Activated CD4-positive, alpha-beta T cell treated with anti-CD3 and anti-CD28 coated beads for 36 hours (primary cell): ENCODE data around the gene SLC9A9. TPM values are rescaled to one million over a fixed set of nuclear protein-coding genes. Genes with fewer than 3 reads are reported as not detected.
A peak's percentile ranks its signal among the peaks of the same experiment; 100 is the strongest.

ENCODE experiments used
- ATAC-seq: fragments of 200-7000 bp; cut with Tn5 transposase; one replicate; pipeline ENCODE4 v1.10.0; 2021; ENCODE audit warnings: mild to moderate bottlenecking, moderate library complexity
- CTCF ChIA-PET: fragments of 350-600 bp; sonication (Branson Sonifier 250); formaldehyde crosslinking; loops from one replicate; lab custom pipeline; 2021; ENCODE audit warnings: antibody characterized with exemption; lab: Charles Lee
- POLR2A ChIA-PET: fragments of 350-600 bp; sonication (Branson Sonifier 250); formaldehyde crosslinking; loops from one replicate; lab custom pipeline; 2021; ENCODE audit warnings: antibody characterized with exemption, inconsistent platforms; lab: Charles Lee
- DNase-seq: peaks from one replicate; pipeline ENCODE4 v3.0.0-alpha.2; 2020
- H3K27ac Mint-ChIP-seq: one replicate; pipeline ENCODE4 v1.8.0; 2021; ENCODE audit warnings: mixed read lengths
- H3K27me3 Mint-ChIP-seq: one replicate; pipeline ENCODE4 v1.8.0; 2021; ENCODE audit warnings: mixed read lengths
- H3K36me3 Mint-ChIP-seq: one replicate; pipeline ENCODE4 v1.8.0; 2021; ENCODE audit warnings: low read depth, mixed read lengths
- H3K4me1 Mint-ChIP-seq: one replicate; pipeline ENCODE4 v1.8.0; 2021; ENCODE audit warnings: mixed read lengths
- H3K4me3 Mint-ChIP-seq: one replicate; pipeline ENCODE4 v1.8.0; 2021; ENCODE audit warnings: mild to moderate bottlenecking, moderate library complexity, mixed read lengths
- H3K9me3 Mint-ChIP-seq: one replicate; pipeline ENCODE4 v1.8.0; 2021; ENCODE audit warnings: low read depth, mixed read lengths
- intact Hi-C, 2 experiments: fragments of 100-400 bp; cut with DNase I in 1 of 2; cut with micrococcal nuclease in 1 of 2; formaldehyde crosslinking; loops; one replicate each; pipeline versions ENCODE4 v1.14.2 to v1.15.1; 2022 to 2024; cut with DNase I, micrococcal nuclease
- total RNA-seq, 2 experiments: library from RNA; stranded (reverse); gene quantifications; one replicate each; pipeline ENCODE4 v1.2.3, GENCODE V29; 2021

SLC9A9 gene
- total RNA-seq, 2 experiments from 2014 or later, result 1.4 to 1.6 TPM

DNA sequence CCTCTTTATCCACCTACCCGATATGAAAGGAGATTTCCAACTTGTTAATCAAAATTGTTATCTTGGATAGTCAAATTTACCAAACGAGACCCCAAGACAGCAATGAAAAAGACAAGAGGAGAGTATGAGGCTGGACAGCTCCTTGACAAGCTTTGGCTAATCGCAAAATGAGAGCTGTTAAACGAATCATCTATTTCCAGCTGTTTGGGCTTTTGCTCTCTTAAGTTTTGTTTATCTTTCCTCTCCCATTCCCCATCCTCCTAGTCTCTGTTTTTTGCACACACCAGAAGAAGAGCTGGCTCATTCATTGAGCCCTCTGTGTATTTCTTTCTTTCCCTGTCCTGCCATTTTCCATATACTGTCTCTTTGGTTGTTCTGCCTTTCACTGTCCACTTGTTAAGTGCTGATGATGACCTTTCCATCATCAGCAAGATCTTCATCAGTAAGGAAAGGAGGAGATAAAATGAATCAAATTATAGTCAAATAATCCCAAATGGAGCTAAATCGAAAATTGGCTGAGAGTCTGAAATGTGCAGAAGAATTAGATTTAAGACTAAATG, 161.6 kb downstream of the SLC9A9 start:
- POLR2A ChIA-PET, result no interaction called here
- DNase-seq (no peak), ATAC-seq (no peak)
- Mint-ChIP-seq H3K27ac (no peak overlapping the region), H3K4me1 (peaks cover 2% of the 10 kb centered on the region), H3K9me3 (no peaks in the 10 kb centered on the region), H3K4me3 (no peak overlapping the region), H3K36me3 (no peaks in the 10 kb centered on the region), H3K27me3 (no peaks in the 10 kb centered on the region)
- CTCF ChIA-PET, result interaction anchor here (0.6 to 3.0 kb wide), 4 partner anchors 13 to 867 kb away, joined by 3 to 26 read pairs (median 4); no protein-coding TSS in a partner anchor
- intact Hi-C loops, result no loop called here

DNA sequence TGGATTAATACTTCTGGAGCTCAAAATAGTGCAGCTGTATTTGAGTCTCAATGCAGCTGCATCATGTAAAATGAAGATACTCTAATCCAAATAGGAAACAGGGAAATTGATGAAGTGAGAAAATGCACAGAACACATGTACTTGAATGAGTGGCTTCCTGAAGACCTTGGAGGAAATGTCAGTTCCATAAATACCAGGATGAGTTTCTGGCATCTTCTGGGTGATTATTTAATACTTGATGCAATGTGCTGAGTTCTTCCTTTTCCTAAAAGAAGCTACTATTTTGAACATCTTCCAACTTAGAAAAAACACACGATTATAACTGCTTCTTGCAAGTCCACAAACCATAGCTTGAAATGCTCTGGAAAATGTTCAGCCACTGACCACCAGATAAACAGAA, 162.8 kb downstream of the SLC9A9 start:
- ChIA-PET POLR2A (no interaction called here), CTCF (interaction anchor here (0.6 to 3.0 kb wide), 2 partner anchors 11 to 90 kb away, joined by 3 to 26 read pairs; no protein-coding TSS in a partner anchor)
- H3K4me3 Mint-ChIP-seq, result no peak overlapping the region
- no peak for DNase-seq
- intact Hi-C loops, result no loop called here
- H3K4me1 Mint-ChIP-seq, result peaks cover 3% of the 10 kb centered on the region
- H3K27me3 Mint-ChIP-seq, result no peaks in the 10 kb centered on the region
- H3K27ac Mint-ChIP-seq, result no peak overlapping the region
- no peaks in the 10 kb centered on the region for H3K36me3 Mint-ChIP-seq
- H3K9me3 Mint-ChIP-seq, result no peaks in the 10 kb centered on the region
- no peak for ATAC-seq

DNA sequence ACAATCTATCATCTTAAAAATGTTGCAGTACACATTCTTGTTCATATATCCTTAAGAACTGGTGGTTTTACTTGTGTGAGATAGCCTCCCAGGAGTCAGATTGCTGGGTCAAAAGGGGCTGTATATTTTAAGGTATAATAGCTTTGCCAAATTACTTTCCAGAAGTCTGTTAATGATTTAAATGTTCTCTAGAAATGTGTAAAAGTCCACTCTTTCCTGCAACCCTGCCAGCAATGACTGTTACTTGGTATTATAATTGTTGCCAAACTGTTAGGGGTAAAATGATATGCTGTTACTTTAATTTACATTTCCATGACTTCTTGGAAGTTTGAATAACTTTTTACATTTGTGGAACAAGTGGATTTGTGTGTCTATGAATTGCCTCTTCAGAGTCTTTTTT, 170.8 kb downstream of the SLC9A9 start:
- H3K4me1 Mint-ChIP-seq, result peaks cover 10% of the 10 kb centered on the region
- no peak overlapping the region for H3K27ac Mint-ChIP-seq
- intact Hi-C loops, result loop anchor here in 1 of 2 experiments (10.0 kb wide), 1 partner anchor 243 kb away; no protein-coding TSS in a partner anchor
- ChIA-PET CTCF (interaction anchor here (0.7 kb wide), 1 partner anchor 430 kb away, joined by 3 read pairs; no protein-coding TSS in a partner anchor), POLR2A (no interaction called here)
- H3K36me3 Mint-ChIP-seq, result no peaks in the 10 kb centered on the region
- no peak for DNase-seq
- no peaks in the 10 kb centered on the region for H3K27me3 Mint-ChIP-seq
- ATAC-seq, result no peak
- H3K9me3 Mint-ChIP-seq, result no peaks in the 10 kb centered on the region
- H3K4me3 Mint-ChIP-seq, result no peak overlapping the region

DNA sequence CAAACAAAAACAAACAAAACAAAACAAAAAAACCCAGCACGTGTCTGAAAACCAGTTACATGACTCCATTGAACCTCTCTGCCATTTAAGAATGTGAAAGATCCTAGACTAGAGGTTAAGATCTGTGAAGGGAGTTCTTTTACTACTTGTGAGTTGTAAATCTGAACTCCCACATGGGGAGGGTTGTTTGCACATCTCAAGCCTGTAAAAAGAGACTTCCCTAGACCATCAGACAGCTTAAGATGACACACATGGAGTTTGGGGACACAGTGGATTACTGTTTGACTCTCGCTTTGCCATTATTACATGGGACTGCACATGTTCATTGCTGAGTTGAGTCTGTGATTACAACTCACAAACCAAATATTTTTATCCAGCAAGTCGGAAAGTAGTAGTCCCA, 171.5 kb downstream of the SLC9A9 start:
- POLR2A ChIA-PET, result no interaction called here
- peaks cover 9% of the 10 kb centered on the region for H3K4me1 Mint-ChIP-seq
- no peaks in the 10 kb centered on the region for H3K36me3 Mint-ChIP-seq
- ATAC-seq (no peak), DNase-seq (no peak)
- intact Hi-C loops, result loop anchor here in 1 of 2 experiments (10.0 kb wide), 1 partner anchor 242 kb away; no protein-coding TSS in a partner anchor
- CTCF ChIA-PET, result no interaction called here
- no peaks in the 10 kb centered on the region for H3K9me3 Mint-ChIP-seq
- no peak overlapping the region for H3K27ac Mint-ChIP-seq
- no peaks in the 10 kb centered on the region for H3K27me3 Mint-ChIP-seq
- H3K4me3 Mint-ChIP-seq, result no peak overlapping the region

DNA sequence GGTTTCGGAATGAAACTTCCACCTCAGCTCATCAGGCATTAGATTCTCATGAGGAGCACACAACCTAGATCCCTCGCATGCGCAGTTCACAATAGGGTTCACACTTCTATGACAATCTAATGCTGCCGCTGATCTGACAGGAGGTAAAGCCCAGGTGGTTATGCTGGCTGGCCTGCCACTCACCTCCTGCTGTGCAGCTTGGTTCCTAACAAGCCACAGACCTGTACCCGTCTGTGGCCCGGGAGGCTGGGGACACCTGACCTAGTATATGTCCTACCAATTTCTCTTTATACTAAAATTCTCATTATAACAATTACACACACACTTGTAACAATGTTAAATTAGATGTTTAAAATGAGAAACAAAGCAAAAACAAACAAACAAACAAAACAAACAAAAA, 172.2 kb downstream of the SLC9A9 start:
- no peaks in the 10 kb centered on the region for H3K27me3 Mint-ChIP-seq
- H3K9me3 Mint-ChIP-seq, result no peaks in the 10 kb centered on the region
- ChIA-PET CTCF (interaction anchor here (1.0 to 3.5 kb wide), 3 partner anchors 10 to 314 kb away, joined by 3 to 26 read pairs (median 4); no protein-coding TSS in a partner anchor), POLR2A (no interaction called here)
- DNase-seq, result no peak
- no peak overlapping the region for H3K4me3 Mint-ChIP-seq
- no peak overlapping the region for H3K27ac Mint-ChIP-seq
- no peak for ATAC-seq
- intact Hi-C loops, result loop anchor here in 1 of 2 experiments (10.0 kb wide), 1 partner anchor 241 kb away; no protein-coding TSS in a partner anchor
- H3K36me3 Mint-ChIP-seq, result no peaks in the 10 kb centered on the region
- peaks cover 7% of the 10 kb centered on the region for H3K4me1 Mint-ChIP-seq

DNA sequence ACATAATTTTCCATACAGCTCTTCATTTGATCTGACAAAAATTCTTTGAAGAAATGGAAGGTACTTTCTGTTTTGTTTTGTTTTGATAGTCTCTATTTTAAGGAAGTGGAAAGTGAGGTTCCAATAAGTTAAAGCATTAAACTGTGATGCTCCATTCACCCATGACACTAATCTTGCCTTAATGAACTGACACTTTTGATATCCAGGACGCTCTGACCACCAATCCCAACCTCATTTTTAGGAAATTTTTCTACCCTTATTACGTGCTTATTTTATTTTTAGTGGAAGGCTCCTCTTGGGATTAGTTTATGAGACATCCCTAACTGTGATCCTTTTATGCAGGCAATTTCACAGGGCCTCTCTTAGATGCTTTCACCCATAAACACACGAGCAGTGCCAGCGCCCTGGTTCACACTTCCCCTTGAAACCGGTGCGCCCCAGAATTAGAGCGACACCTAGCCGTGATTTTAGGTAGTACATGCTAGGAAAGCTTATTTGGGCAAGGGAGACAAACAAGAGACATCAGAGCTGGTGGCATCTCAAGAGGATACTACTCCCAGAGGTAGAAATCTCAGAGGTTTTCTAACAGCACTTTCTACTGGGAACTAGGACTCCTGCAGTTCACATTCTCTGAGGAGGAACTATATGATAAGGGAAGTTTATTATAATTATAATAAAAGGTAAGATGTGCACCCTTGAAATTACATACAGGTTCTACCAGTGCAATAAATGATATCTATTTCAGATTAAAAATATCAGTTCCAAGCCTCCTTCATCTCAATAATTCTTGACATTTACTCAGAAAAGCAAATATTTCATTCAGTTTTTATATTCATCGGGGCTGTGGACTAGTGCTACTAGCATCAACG, 173.9 kb downstream of the SLC9A9 start:
- intact Hi-C loops, result loop anchor here (1.0 to 10.0 kb wide), 5 partner anchors 240 to 612 kb away; no protein-coding TSS in a partner anchor
- Mint-ChIP-seq H3K36me3 (no peaks in the 10 kb centered on the region), H3K9me3 (no peaks in the 10 kb centered on the region), H3K4me3 (no peak overlapping the region), H3K27ac (peak overlapping the region; percentile 52), H3K4me1 (peaks cover 8% of the 10 kb centered on the region), H3K27me3 (no peaks in the 10 kb centered on the region)
- CTCF ChIA-PET, result interaction anchor here (0.6 to 3.5 kb wide), 50 partner anchors 8 to 674 kb away, joined by 3 to 26 read pairs (median 4); no protein-coding TSS in a partner anchor
- peak; percentile 96 for ATAC-seq
- DNase-seq, result peak; percentile 85
- POLR2A ChIA-PET, result interaction anchor here (0.9 kb wide), 1 partner anchor 22 kb away, joined by 5 read pairs; no protein-coding TSS in a partner anchor

DNA sequence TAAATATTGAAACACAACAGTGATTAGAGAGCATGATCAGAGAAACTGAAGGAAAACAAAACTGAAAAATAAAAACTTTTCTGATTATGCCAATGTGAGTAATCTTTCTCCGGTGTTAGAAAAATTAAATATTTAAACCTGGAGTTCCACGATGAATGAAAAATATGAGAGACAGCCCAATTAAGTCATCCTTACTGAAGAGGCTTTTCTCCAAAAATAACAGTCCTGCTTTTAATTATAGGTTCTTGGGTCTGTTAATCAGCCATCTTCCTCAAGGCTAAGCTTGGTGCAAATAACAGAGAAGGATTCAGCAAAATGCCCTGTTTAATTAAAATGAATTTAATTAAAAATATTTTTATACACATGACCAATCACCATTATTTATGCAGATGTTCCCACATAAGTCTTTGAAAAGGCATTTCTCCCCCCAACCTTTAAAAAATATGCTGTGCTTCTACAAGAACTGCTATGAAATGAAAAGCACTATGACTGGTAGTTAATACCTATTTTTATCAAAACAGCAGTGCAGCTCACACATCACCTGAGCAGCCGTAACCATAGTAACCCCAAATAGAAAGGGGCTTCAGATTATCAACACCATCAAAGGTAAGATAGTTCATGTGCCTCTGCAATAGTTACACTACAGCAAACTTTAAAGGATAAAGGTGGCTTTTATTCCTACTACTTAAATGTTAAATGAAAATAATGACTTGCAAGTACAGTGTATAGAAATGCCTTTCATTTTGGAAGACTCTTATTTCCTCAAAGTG, 175.7 kb downstream of the SLC9A9 start:
- H3K4me1 Mint-ChIP-seq, result peaks cover 14% of the 10 kb centered on the region
- POLR2A ChIA-PET, result no interaction called here

DNA sequence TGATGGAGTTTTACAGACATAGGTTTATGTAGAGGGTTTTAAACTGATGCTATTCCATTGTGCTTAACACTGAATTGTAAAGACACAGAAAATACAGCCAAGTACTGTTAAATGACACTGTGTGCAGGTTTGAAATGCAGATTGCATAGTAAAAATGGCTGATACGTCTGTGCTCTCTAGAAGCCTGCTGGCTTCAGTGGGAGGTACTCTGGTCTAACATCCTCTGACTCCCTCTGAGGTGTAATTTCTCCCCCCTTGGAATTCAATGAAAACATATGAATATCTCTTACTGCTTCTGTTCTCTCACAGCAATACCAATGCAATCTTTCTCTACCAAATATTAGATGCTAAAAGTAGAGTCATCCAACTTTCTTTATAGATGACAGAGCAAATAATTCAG, 176.6 kb downstream of the SLC9A9 start:
- H3K9me3 Mint-ChIP-seq, result no peaks in the 10 kb centered on the region
- no peak overlapping the region for H3K4me3 Mint-ChIP-seq
- H3K36me3 Mint-ChIP-seq, result peaks cover 1% of the 10 kb centered on the region
- intact Hi-C loops, result loop anchor here (5.0 to 10.0 kb wide), 2 partner anchors 237 to 609 kb away; no protein-coding TSS in a partner anchor
- ChIA-PET CTCF (no interaction called here), POLR2A (no interaction called here)
- no peak for ATAC-seq
- no peak overlapping the region for H3K27ac Mint-ChIP-seq
- no peak for DNase-seq
- peaks cover 14% of the 10 kb centered on the region for H3K4me1 Mint-ChIP-seq
- no peaks in the 10 kb centered on the region for H3K27me3 Mint-ChIP-seq

More for the DNA sequence above, 175.7 kb downstream of the SLC9A9 start:
- Mint-ChIP-seq H3K9me3 (no peaks in the 10 kb centered on the region), H3K4me3 (no peak overlapping the region), H3K27me3 (no peaks in the 10 kb centered on the region), H3K27ac (no peak overlapping the region), H3K36me3 (peaks cover under 1% of the 10 kb centered on the region)
- no peak for DNase-seq
- intact Hi-C loops, result loop anchor here (5.0 to 10.0 kb wide), 2 partner anchors 238 to 610 kb away; no protein-coding TSS in a partner anchor
- CTCF ChIA-PET, result interaction anchor here (1.0 to 3.5 kb wide), 6 partner anchors 13 to 639 kb away, joined by 3 to 26 read pairs (median 4); no protein-coding TSS in a partner anchor
- ATAC-seq, result no peak

DNA sequence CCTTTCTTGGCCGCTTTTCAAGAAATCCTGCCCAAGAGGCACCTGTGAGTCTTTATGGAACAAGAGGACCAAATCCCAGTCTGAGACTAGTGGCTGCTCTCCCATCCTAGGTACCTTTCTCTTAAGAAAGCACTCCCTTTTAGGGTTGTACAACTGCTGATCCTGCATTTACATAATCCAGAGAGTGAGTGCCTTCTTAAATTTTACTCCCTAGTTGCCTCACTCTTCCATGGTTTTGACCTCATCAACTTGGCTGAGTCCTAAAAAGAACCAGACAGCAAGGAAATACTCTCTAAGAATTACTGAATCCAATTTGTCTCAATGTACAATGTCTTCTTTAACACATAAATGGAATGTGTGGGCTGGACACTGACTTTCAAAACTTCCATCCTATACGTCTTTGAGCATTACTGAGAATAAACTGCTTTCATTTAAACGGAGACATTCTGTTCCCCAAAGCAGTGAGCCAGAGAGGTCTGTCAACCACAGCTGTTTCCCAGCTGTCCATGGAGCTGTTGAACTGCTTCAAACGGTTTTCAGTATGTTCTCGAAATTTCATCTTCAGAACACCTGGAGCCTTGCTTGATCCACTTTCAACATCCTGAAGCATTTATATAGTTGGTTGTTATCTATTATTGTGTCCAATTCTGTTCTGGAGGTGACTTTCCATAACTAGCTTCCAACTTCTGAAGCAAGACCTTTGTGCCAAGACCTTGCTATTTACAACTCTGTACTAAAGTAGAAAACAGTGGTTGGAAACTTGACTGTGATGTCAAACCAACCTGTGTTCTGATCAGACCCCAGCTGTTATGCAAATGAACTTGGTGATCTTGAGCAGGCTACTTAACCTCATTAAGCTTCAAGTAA, 179.1 kb downstream of the SLC9A9 start:
- POLR2A ChIA-PET, result no interaction called here
- intact Hi-C loops, result no loop called here
- DNase-seq (no peak), ATAC-seq (peak; percentile 58)
- CTCF ChIA-PET, result interaction anchor here (0.6 to 1.2 kb wide), 5 partner anchors 8 to 133 kb away, joined by 3 to 4 read pairs (median 3); no protein-coding TSS in a partner anchor
- no peak overlapping the region for H3K4me3 Mint-ChIP-seq
- peaks cover 10% of the 10 kb centered on the region for H3K4me1 Mint-ChIP-seq
- H3K9me3 Mint-ChIP-seq, result no peaks in the 10 kb centered on the region
- H3K27me3 Mint-ChIP-seq, result no peaks in the 10 kb centered on the region
- H3K36me3 Mint-ChIP-seq, result peaks cover 1% of the 10 kb centered on the region
- peak overlapping the region; percentile 33 for H3K27ac Mint-ChIP-seq

DNA sequence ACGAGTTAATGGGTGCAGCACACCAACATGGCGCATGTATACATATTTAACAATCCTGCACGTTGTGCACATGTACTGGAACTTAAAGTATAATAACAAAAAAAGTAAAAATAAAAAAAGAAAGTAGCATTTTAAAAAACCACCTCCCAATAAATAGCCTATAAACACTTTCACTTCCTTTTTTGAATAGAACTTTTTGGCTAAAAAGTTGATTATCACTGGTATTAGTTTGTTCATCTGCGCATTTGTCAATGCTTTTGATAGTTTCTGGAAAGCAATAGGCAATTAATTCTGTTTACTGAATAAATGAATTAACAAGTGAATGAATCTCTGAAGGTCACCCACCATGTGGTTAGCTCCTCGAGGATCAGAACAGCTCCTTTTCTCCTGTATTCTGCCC, 179.9 kb downstream of the SLC9A9 start:
- no peak for ATAC-seq
- DNase-seq, result no peak

More for the DNA sequence above, 179.9 kb downstream of the SLC9A9 start:
- Mint-ChIP-seq H3K36me3 (peaks cover 3% of the 10 kb centered on the region), H3K4me3 (no peak overlapping the region), H3K27me3 (no peaks in the 10 kb centered on the region), H3K4me1 (peaks cover 6% of the 10 kb centered on the region), H3K9me3 (peaks cover 2% of the 10 kb centered on the region), H3K27ac (no peak overlapping the region)
- intact Hi-C loops, result no loop called here
- ChIA-PET POLR2A (no interaction called here), CTCF (interaction anchor here (0.7 to 1.2 kb wide), 3 partner anchors 8 to 132 kb away, joined by 3 read pairs; no protein-coding TSS in a partner anchor)
